GM23338 (cell line): ENCODE measurements around the gene CCDC149. TPM values are rescaled to one million over a fixed set of nuclear protein-coding genes. Genes with fewer than 3 reads are reported as not detected.

Experiments
- ATAC-seq: fragments of 200-7000 bp; cut with Tn5 transposase; 3 replicates; pipeline ENCODE4 v1.9.1; 2020
- DNase-seq: peaks from one replicate; pipeline ENCODE4 v3.0.0-alpha.2; 2015; ENCODE audit warnings: low spot score
- H2AFZ ChIP-seq: fragments of 200-600 bp; sonication (generic); 2 replicates; pipeline ENCODE4 v1.8.0; 2016; ENCODE audit warnings: antibody characterized with exemption, mild to moderate bottlenecking, moderate library complexity
- H3F3A ChIP-seq: fragments of 200-600 bp; sonication (generic); replicated peaks from 2 replicates; pipeline ENCODE4 v1.8.0; 2017; ENCODE audit warnings: antibody characterized with exemption, mixed run types, low read depth
- H3K27ac ChIP-seq: fragments of 200-600 bp; sonication (generic); 2 replicates; pipeline ENCODE4 v1.6.1; 2016; ENCODE audit warnings: low read depth
- H3K27me3 ChIP-seq: fragments of 200-600 bp; sonication (generic); 2 replicates; pipeline ENCODE4 v1.8.0; 2016; ENCODE audit warnings: mild to moderate bottlenecking, mixed run types, moderate library complexity; ENCODE audit not compliant: insufficient read depth
- H3K36me3 ChIP-seq: fragments of 200-600 bp; sonication (generic); 2 replicates; pipeline ENCODE4 v1.8.0; 2016; ENCODE audit warnings: mild to moderate bottlenecking; ENCODE audit not compliant: insufficient read depth
- H3K4me1 ChIP-seq: fragments of 200-600 bp; sonication (generic); 2 replicates; pipeline ENCODE4 v1.8.0; 2016; ENCODE audit warnings: mild to moderate bottlenecking, moderate library complexity; ENCODE audit not compliant: insufficient read depth
- H3K4me2 ChIP-seq: fragments of 200-600 bp; sonication (generic); 2 replicates; pipeline ENCODE4 v1.7.1; 2017; ENCODE audit warnings: mixed run types
- H3K4me3 ChIP-seq: fragments of 200-600 bp; sonication (generic); 2 replicates; pipeline ENCODE4 v1.6.1; 2016; ENCODE audit warnings: mixed run types
- H3K79me2 ChIP-seq: fragments of 200-600 bp; sonication (generic); replicated peaks from 2 replicates; pipeline ENCODE4 v1.8.0; 2017; ENCODE audit warnings: mild to moderate bottlenecking; ENCODE audit not compliant: insufficient read depth
- H3K9me2 ChIP-seq: fragments of 200-600 bp; sonication (generic); 2 replicates; pipeline ENCODE4 v1.8.0; 2017; ENCODE audit not compliant: insufficient read depth
- H4K20me1 ChIP-seq: fragments of 200-600 bp; sonication (generic); replicated peaks from 2 replicates; pipeline ENCODE4 v1.8.0; 2017; ENCODE audit warnings: mild to moderate bottlenecking; ENCODE audit not compliant: insufficient read depth
- H3K27ac Mint-ChIP-seq: 2 replicates; pipeline ENCODE4 v1.8.0; 2020; ENCODE audit warnings: inconsistent platforms, mild to moderate bottlenecking, moderate library complexity, mixed read lengths
- H3K27me3 Mint-ChIP-seq: 3 replicates; pipeline ENCODE4 v1.8.0; 2022; ENCODE audit warnings: low read depth, mild to moderate bottlenecking, moderate library complexity, mixed read lengths, inconsistent platforms; ENCODE audit not compliant: insufficient read depth, poor library complexity
- H3K36me3 Mint-ChIP-seq: 3 replicates; pipeline ENCODE4 v1.8.0; 2021; ENCODE audit warnings: low read depth, mild to moderate bottlenecking, inconsistent platforms, moderate library complexity, mixed read lengths
- H3K4me1 Mint-ChIP-seq: 3 replicates; pipeline ENCODE4 v1.8.0; 2020; ENCODE audit warnings: mild to moderate bottlenecking, inconsistent platforms, mixed read lengths
- H3K4me3 Mint-ChIP-seq: 3 replicates; pipeline ENCODE4 v1.8.0; 2021; ENCODE audit warnings: moderate library complexity, mild to moderate bottlenecking, inconsistent platforms, mixed read lengths
- H3K9me3 Mint-ChIP-seq: 3 replicates; pipeline ENCODE4 v1.8.0; 2020; ENCODE audit warnings: moderate library complexity, mild to moderate bottlenecking, inconsistent platforms, mixed read lengths
- CREB1 ChIP-seq: fragments of 250-450 bp; sonication (Bioruptor Pico); IDR thresholded peaks from 2 replicates; pipeline ENCODE4 v1.5.0; 2020; ENCODE audit warnings: low read depth, mild to moderate bottlenecking, moderate library complexity
- CTCF ChIP-seq, 2 experiments: fragments of 200-600 bp in 1 of 2; sonication (generic) in 1 of 2; conservative IDR thresholded peaks; 2 replicates each; pipeline versions ENCODE4 v1.5.1 to v1.6.1; 2016 to 2017; ENCODE audit warnings: antibody characterized with exemption in 2 of 2, low read depth in 2 of 2, mild to moderate bottlenecking in 2 of 2, moderate library complexity in 1 of 2
- ETS1 ChIP-seq: IDR thresholded peaks from 2 replicates; pipeline ENCODE4 v1.6.1; 2016; ENCODE audit warnings: antibody characterized with exemption
- EZH2 ChIP-seq: fragments of 200-600 bp; sonication (generic); IDR thresholded peaks from one replicate; pipeline ENCODE4 v1.8.0; 2017; ENCODE audit warnings: antibody characterized with exemption, mild to moderate bottlenecking, low read depth; ENCODE audit not compliant: unreplicated experiment
- POLR2AphosphoS5 ChIP-seq: IDR thresholded peaks from 2 replicates; pipeline ENCODE4 v1.6.1; 2016; ENCODE audit warnings: antibody characterized with exemption, low read depth
- REST ChIP-seq: IDR thresholded peaks from one replicate; pipeline ENCODE4 v1.6.1; 2018; ENCODE audit warnings: antibody characterized with exemption; ENCODE audit not compliant: unreplicated experiment
- STAT1 ChIP-seq: IDR thresholded peaks from one replicate; pipeline ENCODE4 v1.6.1; 2016; ENCODE audit warnings: antibody characterized with exemption; ENCODE audit not compliant: unreplicated experiment
- ZNF331 ChIP-seq: fragments of 250-450 bp; sonication (Bioruptor Pico); IDR thresholded peaks from 2 replicates; pipeline ENCODE4 v1.5.0; 2020; ENCODE audit warnings: low read depth, mild to moderate bottlenecking, moderate library complexity
- ZNF462 ChIP-seq: fragments of 250-450 bp; sonication (Bioruptor Pico); IDR thresholded peaks from 2 replicates; pipeline ENCODE4 v1.5.0; 2020; ENCODE audit warnings: mild to moderate bottlenecking, moderate library complexity
- polyA plus RNA-seq: library from polyadenylated mRNA; unstranded; fragments of >200 nt; fragmentation: Nextera tagmentation; extraction: Ambion mirVana; gene quantifications from 2 replicates; pipeline ENCODE4 v1.2.1, GENCODE V29; 2016
- total RNA-seq: library from RNA; depleted of rRNA; stranded (reverse); fragments of >200 nt; shearing (Covaris generic); gene quantifications from 2 replicates; pipeline ENCODE4 v1.2.3, GENCODE V29; 2014

CCDC149 gene
- total and polyA plus RNA-seq, 2 experiments from 2014 or later = 2.6 to 6.4 TPM

GRCh38 chr4:24845132-24845531 is 67.7 kb downstream of the CCDC149 start:
- no peak for ATAC-seq
- no peaks in the 10 kb centered on the region; the same call in 2 of the 3 replicates for H3K9me3 Mint-ChIP-seq
- TF ChIP-seq ZNF462 (CRISPR knock-in tag) = no peak
- no peak for TF ChIP-seq STAT1
- no peak for TF ChIP-seq CTCF (conservative IDR thresholded peaks at IDR 0.05; ENCODE audit: low read depth in 2 of 2)
- no peak for TF ChIP-seq EZH2
- TF ChIP-seq CREB1 (CRISPR knock-in tag) = no peak
- no peak for TF ChIP-seq ZNF331 (CRISPR knock-in tag)
- TF ChIP-seq POLR2AphosphoS5 = no peak
- no peak for TF ChIP-seq ETS1
- no peak for TF ChIP-seq REST

More at GRCh38 chr4:24845132-24845531, 67.7 kb downstream of the CCDC149 start:
- no peaks in the 10 kb centered on the region for H4K20me1 ChIP-seq
- Mint-ChIP-seq H3K27me3 (no peaks in the 10 kb centered on the region), H3K4me3 (no peak overlapping the region), H3K27ac (no peak overlapping the region), H3K36me3 (no peaks in the 10 kb centered on the region; the same call in 2 of the 3 replicates), H3K4me1 (peaks cover 16% of the 10 kb centered on the region)
- H3K4me2 ChIP-seq = no peak overlapping the region
- no peak for DNase-seq
- H3F3A ChIP-seq = no peaks in the 10 kb centered on the region
- H3K9me2 ChIP-seq = no peaks in the 10 kb centered on the region
- no peaks in the 10 kb centered on the region for H3K79me2 ChIP-seq
- no peaks in the 10 kb centered on the region for H3K27me3 ChIP-seq
- H3K4me1 ChIP-seq = no peaks in the 10 kb centered on the region
- H2AFZ ChIP-seq = no peak overlapping the region
- H3K27ac ChIP-seq = no peak overlapping the region
- no peaks in the 10 kb centered on the region for H3K36me3 ChIP-seq
- no peak overlapping the region for H3K4me3 ChIP-seq
